KG1 (cell line): ENCODE measurements around the gene CSKMT.
"Not testable (repeated sequence)": the region's sequence is repeated elsewhere in the genome, so short reads cannot be mapped to it uniquely, and the experiment has no call there.

Experiments used
- DNase-seq: peaks from one replicate; lab custom pipeline; 2025; lab: John Stamatoyannopoulos, UW

CSKMT gene

GRCh38 chr11:62656796-62657429 lies 8.2 kb upstream of the CSKMT start:
- no peak for DNase-seq

GRCh38 chr11:62664405-62665074 lies 572 bp upstream of the CSKMT start:
- DNase-seq = peak; percentile 91

GRCh38 chr11:62665599-62666258 lies 617 bp downstream of the CSKMT start:
- DNase-seq = peak; percentile 44

- DNase-seq = no peak
Measured at GRCh38 chr11:62666259-62666926, 1.3 kb downstream of the CSKMT start.

GRCh38 chr11:62667460-62667859 lies 2.3 kb downstream of the CSKMT start:
- no peak for DNase-seq

- no peak for DNase-seq
Measured at GRCh38 chr11:62669420-62670161, 4.5 kb downstream of the CSKMT start.

GRCh38 chr11:62671236-62671607 lies 6.1 kb downstream of the CSKMT start:
- DNase-seq = peak; percentile 87

- peak; percentile 90 for DNase-seq
Measured at GRCh38 chr11:62671608-62672389, 6.7 kb downstream of the CSKMT start, which contains the start of the genes LBHD1 and UQCC3. Gene LBHD1, minus strand, starts transcription at chr11:62672267. Its CDS starts 2,236 bp downstream, at chr11:62670031. Gene UQCC3, plus strand, starts transcription at chr11:62671673. Its CDS starts 73 bp downstream, at chr11:62671746.

GRCh38 chr11:62673196-62673525 lies 8.0 kb downstream of the CSKMT start:
- DNase-seq = no peak

GRCh38 chr11:62675415-62675814 lies 10.3 kb downstream of the CSKMT start:
- DNase-seq = not testable (repeated sequence)

GRCh38 chr11:62676698-62677097 lies 11.6 kb downstream of the CSKMT start:
- DNase-seq = no peak

GRCh38 chr11:62677156-62677555 lies 12.0 kb downstream of the CSKMT start:
- DNase-seq = no peak

GRCh38 chr11:62677714-62678113 lies 12.6 kb downstream of the CSKMT start:
- no peak for DNase-seq

- no peak for DNase-seq
Measured at GRCh38 chr11:62678433-62678769, 13.3 kb downstream of the CSKMT start.

- peak; percentile 87 for DNase-seq
Measured at GRCh38 chr11:62678770-62679696, 13.9 kb downstream of the CSKMT start, which contains the start of gene UBXN1. Gene UBXN1, minus strand, starts transcription at chr11:62679073. Its CDS starts 150 bp downstream, at chr11:62678923.

- peak; percentile 56 for DNase-seq
Measured at GRCh38 chr11:62680825-62681240, 15.7 kb downstream of the CSKMT start.

GRCh38 chr11:62682518-62682917 lies 17.4 kb downstream of the CSKMT start:
- DNase-seq = no peak

- DNase-seq = no peak
Measured at GRCh38 chr11:62687508-62688396, 22.6 kb downstream of the CSKMT start.

- DNase-seq = no peak
Measured at GRCh38 chr11:62688491-62688890, 23.4 kb downstream of the CSKMT start.
